ENCODE results near the gene HEATR5B.

GRCh38 chr2:37011130-37011529 is 73.0 kb downstream of the HEATR5B start:
- no peak for TF ChIP-seq POLR2A (IDR thresholded peaks at IDR 0.05; ENCODE audit: low read depth, low read length)
- no peak for TF ChIP-seq TAF1 (IDR thresholded peaks at IDR 0.05; ENCODE audit: borderline replicate concordance, low read depth, low read length)
- TF ChIP-seq POLR2AphosphoS5 (IDR thresholded peaks at IDR 0.05; ENCODE audit: low read depth, low read length), result no peak
